Measurements from ENCODE around the gene FBXL17. TPM values are rescaled to one million over a fixed set of nuclear protein-coding genes. Genes with fewer than 3 reads are reported as not detected.
"Not testable (repeated sequence)": the region's sequence is repeated elsewhere in the genome, so short reads cannot be mapped to it uniquely, and the experiment has no call there.

The FBXL17 gene
- polyA plus RNA-seq, 4 donors: 26.4 to 31.5 (median 30.9) TPM

DNA sequence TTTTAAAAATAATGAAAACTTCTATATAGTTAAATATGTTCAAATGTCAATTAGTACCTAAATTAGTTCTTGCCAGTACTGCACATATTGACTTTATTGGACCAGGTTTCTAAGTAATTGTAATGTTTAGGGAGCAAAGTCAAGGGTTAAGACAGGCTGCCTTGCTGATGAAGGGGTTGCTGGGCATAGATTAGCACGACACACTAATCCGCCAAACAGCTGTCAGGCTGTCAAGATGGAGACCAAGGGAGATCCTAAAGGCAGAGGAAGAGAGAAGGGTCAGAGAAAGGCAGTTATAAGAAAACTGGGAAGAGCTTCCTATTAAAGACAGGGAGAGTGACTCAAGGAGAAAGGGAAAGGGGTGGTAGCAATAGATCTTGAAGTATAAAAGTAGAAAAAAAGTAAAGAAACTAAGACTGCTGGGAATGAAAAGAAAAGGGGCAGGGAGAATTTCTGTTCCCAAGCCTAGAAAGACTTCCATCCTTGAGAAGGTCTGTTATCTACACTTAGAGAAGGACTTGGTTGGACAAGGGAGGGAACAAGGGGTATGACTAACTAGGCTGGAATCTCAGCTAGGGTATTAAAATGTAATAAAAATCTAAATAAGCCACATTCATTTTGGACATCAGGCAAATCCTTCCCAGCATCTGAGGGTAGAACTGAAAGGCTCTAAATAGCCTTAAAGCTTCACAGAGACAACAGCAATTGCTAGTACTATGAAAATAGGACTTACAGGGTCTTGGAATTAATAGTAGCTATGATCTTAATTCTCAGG lies 188.7 kb downstream of the FBXL17 start:
- no peak for DNase-seq (ENCODE audit: low read depth in 4 of 4, low spot score in 3 of 4)

DNA sequence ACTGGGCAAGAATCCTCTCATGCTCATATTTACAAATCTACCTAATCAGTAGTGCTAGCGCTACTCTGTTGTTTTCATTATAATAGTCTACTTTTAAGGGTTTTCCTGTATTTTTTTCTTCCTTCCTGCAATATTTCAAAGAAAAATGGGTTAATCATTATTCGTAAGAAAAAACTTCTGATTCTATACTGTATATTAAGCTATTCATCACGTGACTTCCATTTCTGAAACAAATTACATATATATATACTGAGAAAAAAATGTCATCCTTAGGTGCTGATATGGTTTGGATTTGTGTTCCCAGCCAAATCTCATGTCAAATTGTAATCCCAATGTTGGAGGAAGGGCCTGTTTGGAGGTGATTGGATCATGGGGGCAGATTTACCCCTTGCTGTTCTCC lies 197.0 kb downstream of the FBXL17 start:
- no peak for DNase-seq (ENCODE audit: low read depth in 4 of 4, low spot score in 3 of 4)

DNA sequence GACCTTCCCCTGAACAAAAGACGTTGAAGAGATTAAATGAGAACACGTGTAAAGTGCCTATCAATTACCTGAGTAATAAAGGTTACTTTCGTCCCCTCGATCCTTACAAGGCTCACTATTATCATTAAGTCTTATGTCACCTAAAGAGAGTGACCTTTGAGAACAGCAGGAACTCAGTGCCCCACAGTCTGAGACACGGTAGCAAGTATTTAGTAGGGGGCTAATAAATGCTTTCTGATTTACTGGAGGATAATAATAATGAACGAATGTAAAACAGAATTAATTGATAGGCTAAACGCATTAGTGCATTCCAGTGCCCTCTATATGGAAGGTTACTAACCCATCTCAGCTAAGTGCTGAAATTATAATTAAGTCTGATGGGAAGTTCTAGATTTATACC lies 199.9 kb downstream of the FBXL17 start:
- DNase-seq (ENCODE audit: low read depth in 4 of 4, low spot score in 3 of 4): no peak

DNA sequence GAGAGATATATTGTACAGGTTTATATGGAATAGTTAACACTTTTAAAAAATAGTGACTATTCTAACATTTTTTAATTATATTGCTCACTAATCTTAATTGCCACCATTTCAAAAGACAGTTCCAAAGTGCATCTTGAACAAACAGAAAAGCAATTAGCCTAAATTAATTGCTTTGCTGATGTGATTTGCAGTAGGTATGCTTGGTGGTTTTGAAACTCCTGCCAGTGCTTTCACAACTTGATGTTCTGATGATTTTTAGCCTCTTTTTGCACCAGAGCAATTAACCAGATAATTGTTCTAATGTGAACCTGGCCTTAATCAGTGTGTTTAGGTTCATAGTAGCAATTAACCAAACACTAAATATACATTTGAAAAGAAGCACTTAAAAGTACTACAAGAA lies 207.6 kb downstream of the FBXL17 start:
- DNase-seq (ENCODE audit: low read depth in 4 of 4, low spot score in 3 of 4): no peak

DNA sequence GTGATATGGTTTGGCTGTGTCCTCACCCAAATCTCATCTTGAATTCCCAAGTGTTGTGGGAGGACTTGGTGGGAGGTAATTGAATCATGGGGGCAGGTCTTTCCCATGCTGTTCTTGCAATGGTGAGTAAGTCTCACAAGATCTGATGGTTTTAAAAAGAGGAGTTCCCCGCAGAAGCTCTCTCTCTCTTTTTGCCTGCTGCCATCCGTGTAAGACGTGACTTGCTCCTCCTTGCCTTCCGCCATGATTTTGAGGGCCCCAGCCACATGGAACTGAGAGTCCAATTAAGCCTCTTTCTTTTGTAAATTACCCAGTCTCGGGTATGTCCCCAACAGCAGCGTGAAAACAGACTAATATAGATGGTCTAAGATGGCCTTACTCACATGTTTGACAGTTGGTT lies 210.1 kb downstream of the FBXL17 start:
- no peak for DNase-seq (ENCODE audit: low read depth in 4 of 4, low spot score in 3 of 4)

DNA sequence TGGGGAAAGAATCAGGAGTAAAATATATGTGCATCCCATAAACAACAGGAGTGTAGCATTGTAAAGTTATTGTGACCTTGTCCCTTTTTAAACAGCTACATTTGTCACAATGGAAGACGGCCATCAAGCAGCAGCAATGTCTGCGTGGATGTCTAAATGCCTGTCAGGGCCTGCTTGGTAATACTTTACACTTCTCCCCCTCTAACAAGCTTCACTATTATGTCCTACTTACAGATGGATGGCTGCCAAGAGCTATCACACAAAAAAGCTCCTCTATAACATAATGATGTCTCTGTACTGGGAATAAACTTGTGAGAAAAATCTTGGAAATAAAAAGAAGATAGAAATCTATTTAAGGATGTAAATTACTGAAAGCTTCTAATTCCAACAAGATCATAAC lies 213.0 kb downstream of the FBXL17 start:
- DNase-seq (ENCODE audit: low read depth in 4 of 4, low spot score in 3 of 4): no peak

DNA sequence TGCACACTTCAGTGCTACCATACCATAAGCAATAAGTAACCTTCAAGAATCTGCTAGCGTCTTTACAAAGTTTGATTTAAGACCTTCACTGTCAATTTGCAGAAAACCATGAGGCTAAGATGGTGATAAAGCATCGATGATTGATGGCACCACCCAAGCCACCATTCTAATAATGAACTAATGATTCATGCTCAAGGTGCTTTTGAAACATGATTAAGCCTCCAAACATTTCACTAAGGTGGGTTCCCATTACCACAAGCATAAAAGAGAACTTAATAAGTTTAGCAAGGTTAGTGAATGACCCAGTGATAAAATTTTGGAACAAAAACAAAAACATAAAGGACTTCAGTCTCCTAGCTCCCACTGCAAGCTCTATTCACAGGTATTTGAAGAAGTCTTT lies 214.7 kb downstream of the FBXL17 start:
- DNase-seq (ENCODE audit: low read depth in 4 of 4, low spot score in 3 of 4): no peak

DNA sequence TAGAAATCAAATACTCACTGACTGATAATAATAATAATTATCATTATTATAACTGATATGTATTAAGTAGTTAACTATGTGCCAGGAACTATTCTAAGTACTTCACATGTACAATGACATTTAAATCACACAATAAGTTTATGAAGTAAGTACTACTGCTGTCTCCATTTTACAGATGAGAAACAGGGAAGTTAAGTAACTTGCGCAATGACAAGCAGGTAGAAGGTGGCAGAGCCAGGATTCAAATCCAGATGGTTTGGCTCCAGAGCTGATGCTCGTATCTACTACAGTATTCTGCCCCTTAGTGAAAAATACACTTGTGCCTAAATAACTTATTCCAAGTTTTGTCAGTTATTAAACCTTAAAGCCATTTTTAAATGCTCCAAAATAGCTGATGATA lies 217.3 kb downstream of the FBXL17 start:
- no peak for DNase-seq (ENCODE audit: low read depth in 4 of 4, low spot score in 3 of 4)

DNA sequence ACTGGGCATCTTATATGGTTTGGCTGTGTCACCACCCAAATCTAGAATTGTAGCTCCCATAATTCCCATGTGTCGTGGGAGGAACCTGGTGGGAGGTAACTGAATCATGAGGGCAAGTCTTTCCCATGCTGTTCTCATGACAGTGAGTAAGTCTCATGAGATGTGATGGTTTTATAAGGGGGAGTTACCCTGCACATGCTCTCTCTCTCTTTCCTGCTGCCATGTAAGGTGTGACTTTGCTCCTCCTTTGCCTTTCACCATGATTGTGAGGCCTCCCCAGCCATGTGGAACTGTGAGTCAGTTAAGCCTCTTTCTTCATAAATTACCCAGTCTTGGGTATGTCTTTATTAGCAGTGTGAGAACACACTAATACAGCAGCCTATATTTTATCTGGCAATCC lies 229.0 kb downstream of the FBXL17 start:
- DNase-seq (ENCODE audit: low read depth in 4 of 4, low spot score in 3 of 4): not testable (repeated sequence)

DNA sequence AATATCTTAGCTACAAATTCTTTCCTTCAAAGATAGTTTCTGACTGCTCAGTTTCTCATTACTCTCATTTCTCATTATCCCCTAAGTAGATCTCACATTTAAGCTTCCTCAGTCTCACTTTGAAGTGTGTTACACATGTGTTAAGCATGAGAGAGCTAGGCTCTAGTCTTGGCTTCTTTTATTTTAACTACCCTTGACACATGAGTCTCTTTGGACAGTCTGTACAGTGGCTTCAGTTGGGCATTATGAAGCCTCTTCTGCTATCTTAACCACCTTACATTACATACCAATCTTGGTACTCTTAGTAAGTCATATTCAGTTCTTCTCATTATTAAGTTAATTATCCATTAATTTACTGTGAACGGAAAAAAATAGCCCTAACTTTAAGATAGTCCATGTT lies 232.5 kb downstream of the FBXL17 start:
- no peak for DNase-seq (ENCODE audit: low read depth in 4 of 4, low spot score in 3 of 4)

DNA sequence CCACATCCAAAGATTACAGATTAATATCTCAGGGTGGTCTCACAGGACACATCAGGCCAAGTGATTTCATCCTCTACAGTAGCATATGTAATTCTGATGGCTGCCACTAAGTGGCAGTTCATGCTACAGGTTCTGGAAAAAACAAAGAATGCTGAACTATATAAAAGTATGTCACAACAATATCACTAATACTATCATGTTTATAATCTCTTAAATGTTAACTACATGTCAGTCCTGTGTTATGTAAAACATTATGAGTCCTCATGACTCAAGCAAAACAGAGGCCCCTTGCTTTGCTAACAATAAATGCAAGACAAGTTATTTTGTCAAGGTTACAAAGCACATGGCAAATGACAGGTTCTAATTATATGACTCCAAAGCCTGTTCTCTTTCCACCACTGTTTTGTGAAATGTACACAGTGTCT lies 233.2 kb downstream of the FBXL17 start:
- no peak for DNase-seq (ENCODE audit: low read depth in 4 of 4, low spot score in 3 of 4)

DNA sequence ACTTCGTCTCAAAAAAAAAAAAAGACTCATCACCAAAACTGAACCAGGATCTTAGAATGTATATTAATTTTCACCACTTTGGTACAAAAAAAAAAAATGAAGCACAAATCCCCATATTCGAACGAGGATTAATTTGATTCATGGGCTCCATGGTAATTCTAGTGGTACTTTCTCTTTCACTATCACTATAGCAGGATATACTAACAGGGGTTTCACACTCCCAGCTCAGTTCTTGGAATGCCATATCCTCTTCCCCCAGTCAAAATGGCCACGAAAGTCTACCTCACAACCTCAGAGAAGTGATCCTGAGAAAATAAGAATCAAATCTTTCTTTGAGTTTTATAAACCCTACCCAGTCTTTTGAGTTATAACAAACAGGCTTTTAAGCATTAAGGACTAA lies 235.7 kb downstream of the FBXL17 start:
- DNase-seq (ENCODE audit: low read depth in 4 of 4, low spot score in 3 of 4): no peak

DNA sequence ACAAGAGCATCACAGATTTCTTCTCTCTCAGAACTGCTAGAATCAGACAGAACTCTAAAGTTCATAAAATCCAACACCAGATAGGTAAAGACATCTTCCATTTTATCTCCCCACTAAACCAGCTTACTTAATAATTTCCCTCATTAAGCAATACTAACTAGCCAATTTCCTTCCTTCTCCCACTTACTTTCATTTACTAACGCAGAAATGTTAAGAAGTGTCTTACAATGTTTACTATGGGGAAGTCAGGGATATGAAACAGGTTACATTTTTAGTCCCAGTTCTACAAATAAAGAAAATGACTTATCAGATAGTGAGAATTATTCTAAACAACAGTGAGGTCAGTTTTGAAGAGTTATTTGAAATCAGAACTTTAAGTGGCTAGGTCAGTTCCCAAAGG lies 236.5 kb downstream of the FBXL17 start:
- no peak for DNase-seq (ENCODE audit: low read depth in 4 of 4, low spot score in 3 of 4)

DNA sequence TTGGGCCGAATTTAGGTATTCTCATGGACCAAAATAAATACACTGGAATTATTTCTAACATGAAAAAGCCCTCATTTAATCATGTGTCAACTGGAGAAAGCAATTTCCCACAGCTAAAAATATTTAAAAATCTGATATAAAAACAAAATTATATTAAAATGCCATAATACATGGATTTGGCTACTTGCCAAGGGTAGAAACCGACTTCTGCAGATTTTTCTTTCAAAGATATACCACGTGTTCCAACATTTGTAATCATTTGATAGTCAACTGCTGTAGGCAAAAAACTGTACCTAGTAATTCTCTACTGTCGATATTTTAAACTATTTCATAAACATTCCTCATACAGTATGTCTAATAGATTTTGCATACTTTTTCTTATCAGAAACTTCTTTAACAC lies 237.6 kb downstream of the FBXL17 start:
- no peak for DNase-seq (ENCODE audit: low read depth in 4 of 4, low spot score in 3 of 4)

DNA sequence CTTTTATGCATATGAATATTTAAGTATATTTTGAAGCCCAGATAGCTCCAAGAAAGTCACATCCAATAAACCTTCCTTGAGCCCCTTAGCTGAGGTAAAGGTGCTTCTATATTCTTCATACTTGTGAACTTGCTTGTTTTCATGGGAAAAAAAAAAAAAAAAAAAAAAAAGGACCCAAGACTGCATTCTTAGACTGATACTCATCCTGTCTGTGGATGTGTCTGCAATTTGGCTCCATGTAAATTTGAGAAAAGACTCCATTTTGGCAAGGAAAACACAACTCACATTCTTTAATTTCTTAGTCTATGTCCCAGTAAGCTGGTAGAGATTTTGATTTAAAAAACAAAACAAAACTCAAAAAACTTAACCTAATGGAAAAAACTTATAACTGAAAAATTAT lies 238.3 kb downstream of the FBXL17 start:
- no peak for DNase-seq (ENCODE audit: low read depth in 4 of 4, low spot score in 3 of 4)

DNA sequence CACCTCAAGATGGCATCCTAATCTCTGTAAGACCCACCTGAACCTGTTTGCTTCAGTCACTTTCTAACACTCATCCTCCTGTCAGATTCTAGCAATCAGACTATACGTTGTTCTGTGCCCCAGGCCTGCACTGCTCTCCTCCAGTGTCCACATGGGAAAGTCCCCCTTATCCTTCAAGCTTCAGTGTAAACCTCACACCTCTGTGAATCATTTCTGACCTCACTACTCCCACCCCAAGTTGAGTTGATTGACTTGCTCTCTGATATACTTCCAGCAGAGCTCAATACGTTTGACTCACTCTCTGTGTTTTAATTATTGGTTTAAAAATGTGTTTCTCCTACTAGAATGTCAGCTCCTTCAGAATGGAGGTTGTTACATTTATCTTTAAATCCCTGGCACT lies 240.2 kb downstream of the FBXL17 start:
- no peak for DNase-seq (ENCODE audit: low read depth in 4 of 4, low spot score in 3 of 4)

DNA sequence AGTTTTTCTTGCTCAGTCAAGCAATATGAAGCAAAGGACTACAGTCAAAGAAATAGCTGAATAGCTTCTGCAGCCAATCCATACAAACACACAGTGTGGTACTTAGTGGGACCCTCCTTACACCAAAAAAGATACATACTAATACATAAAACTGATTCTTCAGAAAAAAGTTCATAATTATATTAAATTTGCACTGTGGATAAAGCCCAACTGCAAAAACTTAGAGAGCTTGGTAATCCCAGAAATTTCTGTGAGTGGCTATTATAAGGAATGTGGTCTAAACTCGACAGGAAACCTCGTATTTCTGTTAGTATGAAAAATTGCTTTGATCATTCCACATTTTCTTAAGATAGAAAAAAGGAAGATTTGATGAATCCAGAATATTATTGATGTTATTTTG lies 245.4 kb downstream of the FBXL17 start:
- DNase-seq (ENCODE audit: low read depth in 4 of 4, low spot score in 3 of 4): no peak

DNA sequence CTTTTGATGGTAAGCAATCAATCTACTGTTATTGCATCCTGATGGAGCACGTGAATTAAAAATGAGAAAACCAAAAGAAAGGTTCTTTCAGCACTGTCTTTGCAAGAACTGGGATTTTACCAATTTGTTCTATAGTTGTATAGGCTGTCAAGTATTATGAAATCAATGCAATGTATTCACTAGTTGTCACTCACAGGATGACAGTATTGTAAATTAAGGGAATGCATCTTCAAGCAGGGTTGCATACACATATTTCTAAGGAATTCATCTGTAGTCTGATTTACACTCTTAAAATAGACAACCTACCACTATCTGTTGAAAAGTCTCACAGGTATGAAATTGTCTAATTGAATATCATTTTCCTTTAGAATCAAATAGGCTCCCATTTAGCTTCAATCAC lies 252.8 kb downstream of the FBXL17 start:
- no peak for DNase-seq (ENCODE audit: low read depth in 4 of 4, low spot score in 3 of 4)

DNA sequence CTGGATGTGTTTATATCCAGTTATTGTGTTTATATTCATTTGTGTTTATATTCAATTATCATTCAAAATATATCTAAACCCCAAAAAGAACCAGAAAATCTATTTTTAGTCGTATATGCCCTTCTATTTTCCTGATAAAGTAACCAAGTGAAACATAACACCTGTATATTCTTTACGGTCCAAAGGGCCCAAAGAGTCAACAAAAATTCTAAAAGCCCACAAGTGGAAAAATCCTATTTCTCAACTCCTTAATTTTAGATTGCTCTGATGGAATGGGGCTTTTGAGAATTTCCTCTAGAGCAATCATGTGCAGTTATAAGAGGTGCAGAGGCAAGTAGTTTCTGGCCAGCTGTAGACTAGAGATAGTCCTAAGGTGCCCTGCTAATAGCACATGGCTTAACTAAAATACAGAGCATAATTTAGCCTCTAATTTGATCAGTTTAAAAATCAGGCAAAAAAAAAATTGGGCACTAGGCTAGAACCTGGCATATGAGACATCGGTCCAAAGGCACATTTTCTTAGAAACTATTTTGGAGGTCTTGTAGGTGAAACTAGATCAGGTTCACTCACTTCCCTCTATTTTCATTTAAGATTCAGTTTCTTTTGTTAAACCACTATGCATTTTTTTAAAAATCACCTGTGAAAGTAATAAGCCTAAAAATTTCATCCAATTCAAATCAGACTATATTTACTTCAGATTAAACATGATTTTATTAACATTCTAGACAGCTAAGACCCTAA lies 256.0 kb downstream of the FBXL17 start:
- no peak for DNase-seq (ENCODE audit: low read depth in 4 of 4, low spot score in 3 of 4)

DNA sequence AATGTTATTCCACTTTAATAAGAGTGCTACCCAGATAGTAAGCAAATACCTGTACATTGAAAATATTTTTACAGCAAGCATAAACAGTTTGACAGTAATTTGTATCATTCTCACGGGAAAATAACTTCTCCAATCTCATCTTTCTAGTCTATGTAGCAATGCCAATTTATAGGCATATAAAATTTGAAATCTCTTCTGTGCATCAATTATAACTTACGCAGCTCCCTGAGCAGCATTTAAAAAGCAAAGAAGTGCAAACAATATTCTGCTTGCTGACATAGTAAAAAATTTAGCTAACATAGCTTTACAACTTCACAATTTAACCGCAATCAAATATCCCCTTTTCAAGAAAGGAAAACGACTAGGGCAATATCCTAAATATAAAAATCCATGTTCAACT lies 257.3 kb downstream of the FBXL17 start:
- no peak for DNase-seq (ENCODE audit: low read depth in 4 of 4, low spot score in 3 of 4)

DNA sequence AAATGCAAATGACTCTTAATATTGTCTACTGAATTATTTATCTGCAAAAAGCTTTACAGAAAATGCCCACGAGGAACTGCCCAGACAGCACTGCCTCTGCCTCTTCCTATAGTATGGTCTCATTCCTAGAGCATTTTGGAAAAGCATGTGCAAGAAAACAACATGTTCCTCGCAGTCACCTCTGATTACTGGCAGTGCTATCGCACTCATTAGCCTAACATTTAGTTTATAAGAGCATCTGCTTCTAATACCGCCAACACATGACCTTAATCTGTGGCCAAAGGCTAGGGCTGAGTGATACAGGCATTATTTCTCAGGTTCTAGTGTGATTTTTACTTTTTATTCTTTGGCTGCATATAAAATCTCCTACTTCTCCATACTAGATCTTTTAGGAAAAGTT lies 259.2 kb downstream of the FBXL17 start:
- no peak for DNase-seq (ENCODE audit: low read depth in 4 of 4, low spot score in 3 of 4)

DNA sequence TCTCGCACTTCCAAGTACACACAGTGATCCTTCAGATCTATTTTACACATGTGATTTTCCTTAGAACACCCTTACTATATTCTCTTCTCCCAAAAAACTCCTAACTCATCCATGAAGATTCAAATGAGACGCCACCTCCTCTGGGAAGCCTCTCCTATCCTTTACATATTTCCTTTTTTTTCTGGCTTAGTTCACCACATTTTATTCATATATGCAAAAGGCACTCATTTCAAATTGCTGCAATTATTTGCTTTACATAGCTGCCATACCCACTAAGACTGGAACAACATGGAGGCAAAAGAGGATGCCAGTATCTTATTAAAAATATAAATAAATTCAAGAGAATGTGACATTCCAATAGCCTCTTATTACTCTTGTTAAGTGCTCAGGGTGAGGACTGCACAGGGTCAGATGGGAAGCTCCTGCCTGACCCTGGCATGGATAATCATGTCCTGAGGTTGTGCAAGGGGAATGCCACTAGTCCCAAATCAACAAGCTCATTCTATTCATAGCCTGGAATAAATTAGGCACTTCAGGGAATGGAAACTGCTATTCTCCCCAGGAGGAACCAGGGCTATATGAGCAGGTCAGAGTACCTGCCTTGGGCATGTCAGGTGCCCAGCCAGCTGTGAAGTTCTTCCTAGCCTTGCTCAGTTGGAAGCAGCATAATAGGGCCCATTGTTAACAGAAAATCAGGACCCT lies 262.9 kb downstream of the FBXL17 start:
- DNase-seq (ENCODE audit: low read depth in 4 of 4, low spot score in 3 of 4): no peak

Measured in right renal pelvis (tissue), 4 donors.